ENCODE data around the gene CTPS2.

GRCh38 chrX:16654093-16654492, 58.4 kb downstream of the CTPS2 start:
- TF ChIP-seq CTCF (IDR thresholded peaks at IDR 0.05) (no peak), POLR2A (IDR thresholded peaks at IDR 0.05) (no peak), POLR2AphosphoS5 (IDR thresholded peaks at IDR 0.05) (no peak), EP300 (IDR thresholded peaks at IDR 0.05) (no peak)

All from stomach (tissue), 4 donors.